ENCODE measurements around the gene PGBD1. TPM values are rescaled to one million over a fixed set of nuclear protein-coding genes. Genes with fewer than 3 reads are reported as not detected.

Gene PGBD1
- total and polyA plus RNA-seq, 2 of the 13 experiments (the other 11 are each of a cell fraction or from before 2014, with no cell fraction given) = 3.6 to 6.9 TPM

DNA sequence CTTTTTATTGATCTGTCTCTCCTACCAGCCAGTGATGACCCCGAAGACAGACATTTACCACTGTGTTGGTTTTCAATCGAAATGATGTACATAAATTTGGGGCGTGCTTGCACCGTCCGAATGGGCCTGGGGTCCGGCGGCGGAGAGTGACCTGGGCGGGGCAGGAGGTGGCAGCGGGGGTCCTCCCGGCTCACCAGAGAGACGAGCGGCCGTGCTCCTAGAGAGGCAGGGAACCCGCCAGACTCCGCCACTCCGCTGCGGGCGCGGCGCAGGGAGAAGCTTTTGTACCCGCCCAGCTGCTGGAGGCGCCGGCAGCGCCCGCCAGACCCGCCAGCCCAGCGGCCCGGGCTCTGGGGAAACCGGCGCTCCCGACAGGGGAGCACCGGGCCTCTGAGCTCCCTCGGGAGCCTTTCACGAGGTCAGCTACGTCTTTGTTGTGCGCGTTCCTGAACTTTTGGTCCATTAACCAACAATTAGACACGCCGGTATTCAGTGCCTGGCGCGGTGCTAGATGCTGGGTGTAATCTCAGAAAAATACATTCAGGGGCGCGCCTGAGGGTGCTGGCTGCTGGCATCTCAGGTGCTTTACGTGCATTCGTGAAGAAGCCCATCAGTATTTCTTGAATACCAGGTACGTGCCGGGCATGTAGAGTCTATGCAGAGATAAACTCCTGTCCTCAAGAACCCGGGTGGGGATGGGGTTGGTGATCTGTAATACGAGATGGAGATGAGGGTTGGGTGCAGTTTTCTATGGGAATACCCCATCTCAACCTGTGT lies at the start of gene PGBD1 (continued):
- peak; percentile 68 for TF ChIP-seq RXRB (CRISPR knock-in tag; IDR thresholded peaks at IDR 0.05; ENCODE audit: borderline replicate concordance)
- no peak for TF ChIP-seq ZNF570 (CRISPR knock-in tag; IDR thresholded peaks at IDR 0.05; ENCODE audit: borderline replicate concordance)
- TF ChIP-seq, protein P1, sequence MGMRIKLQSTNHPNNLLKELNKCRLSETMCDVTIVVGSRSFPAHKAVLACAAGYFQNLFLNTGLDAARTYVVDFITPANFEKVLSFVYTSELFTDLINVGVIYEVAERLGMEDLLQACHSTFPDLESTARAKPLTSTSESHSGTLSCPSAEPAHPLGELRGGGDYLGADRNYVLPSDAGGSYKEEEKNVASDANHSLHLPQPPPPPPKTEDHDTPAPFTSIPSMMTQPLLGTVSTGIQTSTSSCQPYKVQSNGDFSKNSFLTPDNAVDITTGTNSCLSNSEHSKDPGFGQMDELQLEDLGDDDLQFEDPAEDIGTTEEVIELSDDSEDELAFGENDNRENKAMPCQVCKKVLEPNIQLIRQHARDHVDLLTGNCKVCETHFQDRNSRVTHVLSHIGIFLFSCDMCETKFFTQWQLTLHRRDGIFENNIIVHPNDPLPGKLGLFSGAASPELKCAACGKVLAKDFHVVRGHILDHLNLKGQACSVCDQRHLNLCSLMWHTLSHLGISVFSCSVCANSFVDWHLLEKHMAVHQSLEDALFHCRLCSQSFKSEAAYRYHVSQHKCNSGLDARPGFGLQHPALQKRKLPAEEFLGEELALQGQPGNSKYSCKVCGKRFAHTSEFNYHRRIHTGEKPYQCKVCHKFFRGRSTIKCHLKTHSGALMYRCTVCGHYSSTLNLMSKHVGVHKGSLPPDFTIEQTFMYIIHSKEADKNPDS (CRISPR knock-in tag; IDR thresholded peaks at IDR 0.05) = no peak
- TF ChIP-seq KLF6 (CRISPR knock-in tag; IDR thresholded peaks at IDR 0.05) = peak; percentile 78; the same call in 1 of the 2 replicates
- no peak for TF ChIP-seq CBX1 (IDR thresholded peaks at IDR 0.05; ENCODE audit: low read depth)
- peak; percentile 89 for TF ChIP-seq ZBTB7B (CRISPR knock-in tag; IDR thresholded peaks at IDR 0.05)
- TF ChIP-seq ZNF441 (CRISPR knock-in tag; IDR thresholded peaks at IDR 0.05; ENCODE audit: borderline replicate concordance) = peak; percentile 64; the same call in 1 of the 2 replicates
- TF ChIP-seq PHF21A (CRISPR knock-in tag; IDR thresholded peaks at IDR 0.05) = peak; percentile 85
- peak; percentile 61 for TF ChIP-seq XRCC5 (optimal IDR thresholded peaks at IDR 0.05; ENCODE audit: low read length)
- peak; percentile 76; the same call in 1 of the 2 replicates for TF ChIP-seq SPEN (CRISPR knock-in tag; IDR thresholded peaks at IDR 0.05; ENCODE audit: low read depth)
- TF ChIP-seq MLX (CRISPR knock-in tag; IDR thresholded peaks at IDR 0.05) = no peak
- TF ChIP-seq ZNF558 (CRISPR knock-in tag; IDR thresholded peaks at IDR 0.05; ENCODE audit: borderline replicate concordance) = no peak
- peak; percentile 82; the same call in 1 of the 2 replicates for TF ChIP-seq ZNF792 (CRISPR knock-in tag; IDR thresholded peaks at IDR 0.05)
- no peak for TF ChIP-seq ZNF850 (CRISPR knock-in tag; conservative IDR thresholded peaks at IDR 0.05)
- no peak for TF ChIP-seq SNRNP70 (IDR thresholded peaks at IDR 0.05; ENCODE audit: low read depth, low read length)
- peak; percentile 46 for TF ChIP-seq HOXD1 (CRISPR knock-in tag; IDR thresholded peaks at IDR 0.05)
- TF ChIP-seq ZNF580 (CRISPR knock-in tag; IDR thresholded peaks at IDR 0.05; ENCODE audit: borderline replicate concordance, low read depth) = peak; percentile 62; the same call in 1 of the 2 replicates
- peak; percentile 73; the same call in 1 of the 2 replicates for TF ChIP-seq NFKB2 (CRISPR knock-in tag; IDR thresholded peaks at IDR 0.05; ENCODE audit: borderline replicate concordance)
- TF ChIP-seq ZBTB26 (CRISPR knock-in tag; IDR thresholded peaks at IDR 0.05; ENCODE audit: borderline replicate concordance) = peak; percentile 73; the same call in 1 of the 2 replicates
- peak; percentile 58; the same call in 1 of the 2 replicates for TF ChIP-seq ATF2 (CRISPR knock-in tag; IDR thresholded peaks at IDR 0.05)
- no peak for TF ChIP-seq ZNF841 (CRISPR knock-in tag; IDR thresholded peaks at IDR 0.05; ENCODE audit: borderline replicate concordance)
- TF ChIP-seq CCDC6 (CRISPR knock-in tag; IDR thresholded peaks at IDR 0.05) = peak; percentile 66; the same call in 1 of the 2 replicates
- TF ChIP-seq ZNF543 (CRISPR knock-in tag; IDR thresholded peaks at IDR 0.05) = peak; percentile 45; the same call in 1 of the 2 replicates
- TF ChIP-seq ZNF660 (CRISPR knock-in tag; IDR thresholded peaks at IDR 0.05; ENCODE audit: borderline replicate concordance, low read depth) = no peak
- TF ChIP-seq ZNF747 (CRISPR knock-in tag; IDR thresholded peaks at IDR 0.05; ENCODE audit: borderline replicate concordance) = peak; percentile 44; the same call in 1 of the 2 replicates

Data from HepG2 (cell line).